H9 (cell line): Measurements from ENCODE around the gene DPYD. TPM values are rescaled to one million over a fixed set of nuclear protein-coding genes. Genes with fewer than 3 reads are reported as not detected.

ENCODE experiments used
- DNase-seq: peaks from one replicate; pipeline ENCODE4 v3.0.0-alpha.2; 2017
- H2AFZ ChIP-seq: one replicate; pipeline ENCODE4 v1.6.1; 2013; ENCODE audit warnings: mild to moderate bottlenecking, low read length, control low read depth, moderate library complexity
- H2AK5ac ChIP-seq: 2 replicates; pipeline ENCODE4 v1.6.1; 2013; ENCODE audit warnings: low read length, control low read depth, mixed read lengths; ENCODE audit not compliant: insufficient read length
- H2BK120ac ChIP-seq: one replicate; pipeline ENCODE4 v1.6.1; 2013; ENCODE audit warnings: low read depth, mild to moderate bottlenecking, low read length, control low read depth, inconsistent platforms; ENCODE audit not compliant: poor library complexity, severe bottlenecking
- H2BK12ac ChIP-seq: 2 replicates; pipeline ENCODE4 v1.6.1; 2013; ENCODE audit warnings: low read length, control low read depth, mixed read lengths, low read depth; ENCODE audit not compliant: insufficient read length
- H2BK15ac ChIP-seq: 2 replicates; pipeline ENCODE4 v1.6.1; 2013; ENCODE audit warnings: low read depth, low read length, control low read depth
- H2BK20ac ChIP-seq: one replicate; pipeline ENCODE4 v1.6.1; 2013; ENCODE audit warnings: low read depth, mild to moderate bottlenecking, low read length, control low read depth, inconsistent platforms; ENCODE audit not compliant: poor library complexity, severe bottlenecking
- H2BK5ac ChIP-seq: 2 replicates; pipeline ENCODE4 v1.6.1; 2013; ENCODE audit warnings: low read length, control low read depth, mixed read lengths; ENCODE audit not compliant: insufficient read length
- H3K14ac ChIP-seq: 2 replicates; pipeline ENCODE4 v1.6.1; 2013; ENCODE audit warnings: low read length, control low read depth; ENCODE audit not compliant: insufficient read depth
- H3K18ac ChIP-seq: 2 replicates; pipeline ENCODE4 v1.6.1; 2013; ENCODE audit warnings: low read depth, mild to moderate bottlenecking, mixed read lengths, low read length, control low read depth; ENCODE audit not compliant: insufficient read length
- H3K23ac ChIP-seq: 2 replicates; pipeline ENCODE4 v1.6.1; 2013; ENCODE audit warnings: low read length, control low read depth, mixed read lengths, low read depth; ENCODE audit not compliant: insufficient read length
- H3K23me2 ChIP-seq: 2 replicates; pipeline ENCODE4 v1.6.1; 2013; ENCODE audit warnings: low read depth, mild to moderate bottlenecking, mixed read lengths, low read length, control low read depth; ENCODE audit not compliant: insufficient read length, poor library complexity, severe bottlenecking
- H3K27ac ChIP-seq: 2 replicates; pipeline ENCODE4 v1.5.1; 2013; ENCODE audit warnings: low read length, control low read depth, mixed read lengths, low read depth; ENCODE audit not compliant: insufficient read length
- H3K27me3 ChIP-seq: 2 replicates; pipeline ENCODE4 v1.6.1; 2013; ENCODE audit warnings: low read length, control low read depth, inconsistent platforms; ENCODE audit not compliant: insufficient read depth
- H3K4ac ChIP-seq: 2 replicates; pipeline ENCODE4 v1.6.1; 2013; ENCODE audit warnings: low read depth, mild to moderate bottlenecking, control low read depth, inconsistent platforms, low read length, moderate library complexity
- H3K4me1 ChIP-seq: 2 replicates; pipeline ENCODE4 v1.6.1; 2013; ENCODE audit warnings: low read length, control low read depth, inconsistent platforms; ENCODE audit not compliant: insufficient read depth
- H3K4me2 ChIP-seq: 2 replicates; pipeline ENCODE4 v1.6.1; 2013; ENCODE audit warnings: low read length, control low read depth, mixed read lengths; ENCODE audit not compliant: insufficient read length, insufficient read depth
- H3K56ac ChIP-seq: 2 replicates; pipeline ENCODE4 v1.6.1; 2013; ENCODE audit warnings: low read depth, mild to moderate bottlenecking, mixed read lengths, low read length, control low read depth; ENCODE audit not compliant: insufficient read length
- H3K79me1 ChIP-seq: 2 replicates; pipeline ENCODE4 v1.6.1; 2013; ENCODE audit warnings: low read depth, mild to moderate bottlenecking, moderate library complexity, low read length, control low read depth, inconsistent platforms; ENCODE audit not compliant: insufficient read depth, poor library complexity, severe bottlenecking
- H3K79me2 ChIP-seq: 2 replicates; pipeline ENCODE4 v1.6.1; 2013; ENCODE audit warnings: low read length, control low read depth, inconsistent platforms; ENCODE audit not compliant: insufficient read depth
- H3K9ac ChIP-seq: 2 replicates; pipeline ENCODE4 v1.6.1; 2013; ENCODE audit warnings: low read length, control low read depth, mixed read lengths; ENCODE audit not compliant: insufficient read length; ENCODE audit errors: extremely low read depth
- H3K9me3 ChIP-seq: one replicate; pipeline ENCODE4 v1.6.1; 2013; ENCODE audit warnings: low read depth, low read length, inconsistent platforms; ENCODE audit not compliant: control insufficient read depth
- H3T11ph ChIP-seq: one replicate; pipeline ENCODE4 v1.6.1; 2013; ENCODE audit warnings: mild to moderate bottlenecking, low read length, control low read depth, inconsistent platforms
- H4K20me1 ChIP-seq: one replicate; pipeline ENCODE4 v1.6.1; 2013; ENCODE audit not compliant: control insufficient read depth, insufficient read length, insufficient read depth
- H4K5ac ChIP-seq: 2 replicates; pipeline ENCODE4 v1.6.1; 2013; ENCODE audit warnings: low read depth, mild to moderate bottlenecking, mixed read lengths, low read length, control low read depth; ENCODE audit not compliant: insufficient read length
- H4K8ac ChIP-seq: replicated peaks from 2 replicates; pipeline ENCODE4 v1.6.1; 2013; ENCODE audit warnings: low read length, control low read depth, mixed read lengths, low read depth; ENCODE audit not compliant: insufficient read length
- H4K91ac ChIP-seq: 2 replicates; pipeline ENCODE4 v1.6.1; 2013; ENCODE audit warnings: low read depth, mild to moderate bottlenecking, moderate library complexity, mixed read lengths, low read length, control low read depth; ENCODE audit not compliant: insufficient read length
- H3K27ac Mint-ChIP-seq, 3 experiments: 2 replicates in 2 of 3; 3 replicates in 1 of 3; pipeline ENCODE4 v1.8.0; 2020 to 2021; ENCODE audit warnings: mixed read lengths in 3 of 3, mild to moderate bottlenecking in 1 of 3, moderate library complexity in 1 of 3
- H3K27me3 Mint-ChIP-seq: 2 replicates; pipeline ENCODE4 v1.8.0; 2021; ENCODE audit warnings: low read depth, mild to moderate bottlenecking, moderate library complexity, mixed read lengths
- H3K36me3 Mint-ChIP-seq, 3 experiments: 2 replicates in 2 of 3; 3 replicates in 1 of 3; pipeline ENCODE4 v1.8.0; 2020 to 2021; ENCODE audit warnings: low read depth in 3 of 3, mixed read lengths in 3 of 3; ENCODE audit not compliant: insufficient read depth in 1 of 3
- H3K4me1 Mint-ChIP-seq, 2 experiments: 2 replicates each; pipeline ENCODE4 v1.8.0; 2020; ENCODE audit warnings: mixed read lengths in 2 of 2
- H3K4me3 Mint-ChIP-seq, 2 experiments: 2 replicates in 1 of 2; 3 replicates in 1 of 2; pipeline ENCODE4 v1.8.0; 2020 to 2021; ENCODE audit warnings: mild to moderate bottlenecking in 2 of 2, mixed read lengths in 2 of 2, moderate library complexity in 1 of 2
- H3K9me3 Mint-ChIP-seq, 2 experiments: 2 replicates in 1 of 2; 3 replicates in 1 of 2; pipeline ENCODE4 v1.8.0; 2020; ENCODE audit warnings: mild to moderate bottlenecking in 2 of 2, mixed read lengths in 2 of 2, moderate library complexity in 1 of 2
- WGBS: extraction: QIAGEN DNeasy Blood & Tissue Kit; methylation state at CpG from one replicate; pipeline ENCODE4 v1.1.7; 2013; ENCODE audit warnings: missing lambda C conversion rate, low lambda C conversion rate, mixed read lengths; ENCODE audit not compliant: insufficient read length; ENCODE audit errors: extremely low coverage; 5-methylcytosine and 5-hydroxymethylcytosine counted together
- total RNA-seq: library from RNA; stranded (reverse); gene quantifications from 2 replicates; pipeline ENCODE4 v1.2.1, GENCODE V29; 2021
- TF ChIP-seq, protein P1 (sequence below): fragments of 200-600 bp; sonication (generic); conservative IDR thresholded peaks from 3 replicates; pipeline ENCODE4 v1.8.0; 2021; ENCODE audit warnings: antibody characterized with exemption, mild to moderate bottlenecking

Gene DPYD
- total RNA-seq, 1 experiment from 2014 or later, result 0.37 TPM

DNA sequence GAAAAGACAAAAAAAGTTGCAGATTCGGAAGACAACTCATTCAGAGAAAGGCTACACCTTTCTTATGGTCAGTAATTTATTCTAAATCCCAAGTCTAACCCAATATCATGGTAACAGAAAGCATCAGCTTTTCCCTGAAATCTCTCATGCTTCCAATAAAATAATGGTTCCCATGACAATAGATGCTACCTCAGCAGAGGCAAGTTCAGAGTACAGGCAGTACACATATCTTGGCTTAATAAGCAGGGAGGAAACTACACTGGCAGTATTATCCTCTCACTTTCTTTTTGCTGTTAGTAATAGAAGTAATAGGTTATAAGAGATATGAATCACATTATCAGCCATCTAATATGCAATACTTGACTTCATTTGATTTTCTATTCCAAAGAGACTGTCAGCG is 137.1 kb downstream of the DPYD start:
- H3K4me2 ChIP-seq, result no peak overlapping the region
- H2BK20ac ChIP-seq, result no peak overlapping the region
- no peak overlapping the region for H2BK12ac ChIP-seq
- H3K4ac ChIP-seq, result no peak overlapping the region
- H3K23ac ChIP-seq, result no peak overlapping the region
- no peak overlapping the region for H2AFZ ChIP-seq
- H3K23me2 ChIP-seq, result no peaks in the 10 kb centered on the region
- Mint-ChIP-seq H3K9me3 (no peaks in the 10 kb centered on the region), H3K4me1 (no peaks in the 10 kb centered on the region), H3K4me3 (no peak overlapping the region), H3K27me3 (no peaks in the 10 kb centered on the region), H3K27ac (no peak overlapping the region), H3K36me3 (no peaks in the 10 kb centered on the region)
- no peak overlapping the region for H4K5ac ChIP-seq
- no peak for DNase-seq
- TF ChIP-seq, protein P1, sequence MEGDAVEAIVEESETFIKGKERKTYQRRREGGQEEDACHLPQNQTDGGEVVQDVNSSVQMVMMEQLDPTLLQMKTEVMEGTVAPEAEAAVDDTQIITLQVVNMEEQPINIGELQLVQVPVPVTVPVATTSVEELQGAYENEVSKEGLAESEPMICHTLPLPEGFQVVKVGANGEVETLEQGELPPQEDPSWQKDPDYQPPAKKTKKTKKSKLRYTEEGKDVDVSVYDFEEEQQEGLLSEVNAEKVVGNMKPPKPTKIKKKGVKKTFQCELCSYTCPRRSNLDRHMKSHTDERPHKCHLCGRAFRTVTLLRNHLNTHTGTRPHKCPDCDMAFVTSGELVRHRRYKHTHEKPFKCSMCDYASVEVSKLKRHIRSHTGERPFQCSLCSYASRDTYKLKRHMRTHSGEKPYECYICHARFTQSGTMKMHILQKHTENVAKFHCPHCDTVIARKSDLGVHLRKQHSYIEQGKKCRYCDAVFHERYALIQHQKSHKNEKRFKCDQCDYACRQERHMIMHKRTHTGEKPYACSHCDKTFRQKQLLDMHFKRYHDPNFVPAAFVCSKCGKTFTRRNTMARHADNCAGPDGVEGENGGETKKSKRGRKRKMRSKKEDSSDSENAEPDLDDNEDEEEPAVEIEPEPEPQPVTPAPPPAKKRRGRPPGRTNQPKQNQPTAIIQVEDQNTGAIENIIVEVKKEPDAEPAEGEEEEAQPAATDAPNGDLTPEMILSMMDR, result no peak
- H3K27me3 ChIP-seq, result no peaks in the 10 kb centered on the region
- WGBS, result no CpG with 5 or more reads among the region's 2 CpGs
- no peaks in the 10 kb centered on the region for H3K79me2 ChIP-seq
- H3K56ac ChIP-seq, result no peak overlapping the region
- no peaks in the 10 kb centered on the region for H3K9me3 ChIP-seq
- no peaks in the 10 kb centered on the region for H3K79me1 ChIP-seq
- H3K14ac ChIP-seq, result no peak overlapping the region
- H2BK5ac ChIP-seq, result no peak overlapping the region
- no peaks in the 10 kb centered on the region for H4K20me1 ChIP-seq
- no peak overlapping the region for H2AK5ac ChIP-seq
- no peak overlapping the region for H3K9ac ChIP-seq
- no peaks in the 10 kb centered on the region for H3K4me1 ChIP-seq
- H4K8ac ChIP-seq, result no peak overlapping the region
- H4K91ac ChIP-seq, result no peak overlapping the region
- H3K27ac ChIP-seq, result no peak overlapping the region
- H3T11ph ChIP-seq, result no peak overlapping the region
- H2BK15ac ChIP-seq, result no peak overlapping the region
- no peak overlapping the region for H2BK120ac ChIP-seq
- no peak overlapping the region for H3K18ac ChIP-seq
